ENCODE data around the gene GPR162.
A peak's percentile ranks its signal among the peaks of the same experiment; 100 is the strongest.

The GPR162 gene

DNA sequence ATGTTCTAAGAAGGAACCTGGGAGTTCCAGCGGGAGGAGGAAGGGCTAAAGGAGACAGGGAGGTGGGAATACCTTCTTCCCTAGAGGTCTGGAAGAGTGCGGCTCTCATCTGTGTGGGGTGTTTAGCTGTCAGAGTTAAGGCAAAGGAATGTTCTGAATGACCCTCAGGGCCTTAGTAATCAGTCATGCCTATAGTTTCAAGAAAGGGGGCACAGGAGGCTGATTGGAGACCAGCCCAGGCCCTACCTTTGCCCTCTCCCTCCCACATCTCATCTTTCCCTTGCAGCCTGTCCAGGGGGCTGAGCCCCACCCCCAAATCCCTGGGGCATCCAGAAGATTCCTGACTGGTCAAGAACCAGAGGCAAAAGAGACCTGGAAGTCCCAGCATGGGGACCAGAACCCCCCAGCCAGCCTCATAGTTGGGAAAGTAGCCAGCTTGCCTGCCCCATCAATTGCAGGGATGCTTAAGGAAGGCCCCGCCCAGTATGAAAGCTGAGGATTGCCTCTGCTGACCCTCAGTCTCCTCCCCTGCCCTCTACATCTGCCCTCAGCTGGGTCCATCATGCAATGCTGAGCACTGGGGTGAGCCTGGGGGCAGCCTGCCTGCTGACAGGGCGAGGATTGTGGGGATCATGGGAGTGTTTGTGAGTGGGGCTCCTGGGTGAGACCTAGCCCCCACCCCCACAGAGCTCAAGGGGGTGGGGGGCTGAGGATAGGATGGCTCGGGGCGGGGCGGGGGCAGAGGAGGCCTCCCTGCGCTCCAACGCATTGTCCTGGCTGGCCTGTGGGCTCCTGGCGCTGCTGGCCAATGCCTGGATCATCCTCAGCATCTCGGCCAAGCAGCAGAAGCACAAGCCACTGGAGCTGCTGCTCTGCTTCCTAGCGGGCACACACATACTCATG, 1.8 kb downstream of the GPR162 start:
- DNase-seq: no peak

- no peak for DNase-seq
Observed at GRCh38 chr12:6824085-6824775, 2.6 kb downstream of the GPR162 start.

- no peak for DNase-seq
Observed at GRCh38 chr12:6824901-6825381, 3.3 kb downstream of the GPR162 start.

GRCh38 chr12:6825398-6826124, 3.9 kb downstream of the GPR162 start:
- peak; percentile 52 for DNase-seq

DNA sequence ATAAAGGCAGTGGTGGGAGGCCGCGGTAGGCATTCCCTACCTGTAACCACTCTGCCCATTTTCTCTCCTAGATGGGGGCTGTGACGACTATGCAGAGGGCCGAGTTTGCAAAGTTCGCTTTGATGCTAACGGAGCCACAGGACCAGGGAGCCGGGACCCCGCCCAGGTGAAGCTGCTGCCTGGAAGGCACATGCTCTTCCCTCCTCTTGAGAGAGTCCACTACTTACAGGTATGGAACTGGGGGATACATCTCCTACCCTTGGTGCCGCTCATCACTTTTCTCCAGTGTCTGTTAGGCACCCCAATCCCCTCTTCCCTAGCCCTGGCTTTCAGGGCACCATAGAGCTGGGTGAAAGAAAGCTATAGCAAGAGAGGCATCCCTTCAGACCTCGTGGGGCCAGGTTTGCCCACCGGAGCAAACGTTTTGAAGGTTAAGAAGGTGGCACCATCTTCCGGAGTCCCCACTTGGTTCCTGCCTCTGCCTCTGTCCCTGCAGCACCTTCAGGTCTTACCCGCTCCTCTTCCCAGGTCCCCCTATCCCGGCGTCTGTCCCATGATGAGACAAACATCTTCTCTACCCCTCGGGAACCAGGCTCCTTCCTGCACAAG, 4.6 kb downstream of the GPR162 start:
- DNase-seq: no peak

DNA sequence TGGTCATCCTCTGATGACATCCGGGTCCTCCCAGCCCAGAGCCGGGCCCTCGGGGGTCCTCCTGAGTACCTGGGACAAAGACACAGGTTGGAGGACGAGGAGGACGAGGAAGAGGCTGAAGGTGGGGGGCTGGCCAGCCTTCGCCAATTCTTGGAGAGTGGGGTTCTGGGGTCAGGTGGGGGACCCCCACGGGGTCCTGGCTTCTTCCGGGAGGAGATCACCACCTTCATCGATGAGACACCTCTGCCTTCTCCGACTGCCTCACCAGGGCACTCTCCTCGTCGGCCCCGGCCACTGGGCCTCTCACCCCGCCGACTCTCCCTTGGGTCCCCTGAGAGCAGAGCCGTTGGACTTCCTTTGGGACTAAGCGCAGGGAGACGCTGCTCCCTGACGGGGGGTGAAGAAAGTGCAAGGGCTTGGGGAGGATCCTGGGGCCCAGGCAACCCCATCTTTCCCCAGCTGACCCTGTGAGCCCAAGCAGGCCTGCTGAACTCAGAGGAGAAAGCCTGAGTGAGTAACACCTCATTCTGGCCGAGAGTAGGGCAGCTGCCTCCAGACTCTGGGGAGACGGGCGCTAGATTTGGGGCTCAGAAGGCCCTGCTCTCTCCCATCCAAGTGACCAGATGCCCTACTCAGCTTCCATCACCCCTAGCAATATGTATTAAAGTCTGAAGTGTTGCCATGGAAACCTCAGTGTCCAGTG, 5.3 kb downstream of the GPR162 start:
- DNase-seq: no peak

DNA sequence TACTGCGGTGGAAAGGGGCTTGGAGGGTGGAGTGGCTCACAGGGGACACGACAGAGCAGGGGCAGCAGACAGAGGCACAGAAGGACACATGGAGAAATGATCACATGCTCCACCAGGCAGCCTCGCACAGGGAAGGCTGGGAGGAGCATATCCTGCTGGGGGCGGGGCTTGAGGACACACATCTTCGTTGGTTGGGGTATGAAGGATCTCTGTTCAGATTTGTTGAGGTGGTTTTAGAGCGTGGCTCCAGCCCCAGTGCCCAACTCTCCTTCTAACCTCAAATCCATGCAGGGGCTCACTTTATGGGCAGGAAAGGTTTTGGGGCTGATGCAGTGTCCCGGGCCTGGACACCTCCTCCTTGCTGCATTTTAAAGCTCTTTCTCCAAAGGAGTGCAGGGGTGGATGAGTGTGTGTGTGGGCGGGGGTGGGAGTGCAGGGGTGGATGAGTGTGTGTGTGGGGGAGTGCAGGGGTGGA, 5.9 kb downstream of the GPR162 start:
- peak; percentile 71 for DNase-seq

DNA sequence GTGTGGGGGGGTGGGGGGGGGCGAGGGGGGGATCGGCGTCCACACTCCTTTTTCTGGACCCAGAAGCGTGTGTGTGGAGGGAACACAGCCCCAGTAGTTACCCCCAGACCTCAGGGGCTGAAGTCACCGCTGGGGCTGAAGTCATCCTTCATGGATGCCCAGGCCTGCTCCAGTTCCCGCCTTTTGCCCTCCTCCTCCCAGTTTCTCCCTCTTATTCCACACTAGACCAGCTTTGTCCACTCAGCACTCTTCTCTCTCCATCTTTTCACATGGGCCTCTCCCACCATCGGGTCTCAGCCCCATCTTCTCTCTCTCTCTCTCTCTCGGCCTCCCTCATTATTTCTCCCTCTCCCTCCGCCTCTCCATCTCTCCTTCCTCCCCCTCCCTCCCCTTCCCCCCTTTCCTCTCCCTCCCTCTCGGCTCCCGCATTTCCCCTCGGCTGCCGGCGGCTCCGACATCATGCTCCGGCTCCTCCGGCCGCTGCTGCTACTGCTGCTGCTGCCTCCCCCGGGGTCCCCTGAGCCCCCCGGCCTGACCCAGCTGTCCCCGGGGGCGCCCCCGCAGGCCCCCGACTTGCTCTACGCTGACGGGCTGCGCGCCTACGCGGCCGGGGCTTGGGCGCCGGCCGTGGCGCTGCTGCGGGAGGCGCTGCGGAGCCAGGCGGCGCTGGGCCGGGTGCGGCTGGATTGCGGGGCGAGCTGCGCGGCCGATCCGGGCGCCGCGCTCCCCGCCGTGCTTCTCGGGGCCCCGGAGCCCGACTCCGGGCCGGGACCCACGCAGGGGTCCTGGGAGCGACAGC, 6.6 kb downstream of the GPR162 start, which contains the start of gene P3H3:
P3H3 (plus strand) TSS at position 426 of the 799 bp plus-strand sequence; CDS start at position 460, 34 bp downstream.
- no peak for DNase-seq

GRCh38 chr12:6828781-6829535, 7.3 kb downstream of the GPR162 start:
- peak; percentile 55 for DNase-seq

- peak; percentile 55 for DNase-seq
Observed at GRCh38 chr12:6829536-6830220, 8.1 kb downstream of the GPR162 start.

DNA sequence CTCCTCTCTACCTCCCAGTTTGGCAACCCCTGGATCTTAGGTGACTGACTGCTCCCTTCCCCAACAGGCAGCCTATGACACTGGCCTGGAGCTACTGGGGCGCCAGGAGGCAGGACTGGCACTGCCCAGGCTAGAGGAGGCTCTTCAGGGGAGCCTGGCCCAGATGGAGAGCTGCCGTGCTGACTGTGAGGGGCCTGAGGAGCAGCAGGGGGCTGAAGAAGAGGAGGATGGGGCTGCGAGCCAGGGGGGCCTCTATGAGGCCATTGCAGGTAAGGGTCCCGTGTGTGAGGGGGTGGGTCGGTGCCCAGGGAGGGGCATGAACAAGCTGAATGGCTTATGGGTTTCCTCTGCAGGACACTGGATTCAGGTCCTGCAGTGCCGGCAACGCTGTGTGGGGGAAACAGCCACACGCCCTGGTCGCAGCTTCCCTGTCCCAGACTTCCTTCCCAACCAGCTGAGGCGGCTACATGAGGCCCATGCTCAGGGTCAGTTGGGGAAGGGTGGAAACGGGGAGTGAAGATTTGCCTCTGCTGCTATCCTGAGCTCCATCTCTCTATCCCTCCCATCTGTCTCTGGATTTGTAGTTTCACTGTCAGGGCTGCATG, 8.8 kb downstream of the GPR162 start:
- DNase-seq: no peak

GRCh38 chr12:6830999-6831398, 9.4 kb downstream of the GPR162 start:
- no peak for DNase-seq

- no peak for DNase-seq
Observed at GRCh38 chr12:6831450-6831995, 9.9 kb downstream of the GPR162 start.

GRCh38 chr12:6832125-6832524, 10.5 kb downstream of the GPR162 start:
- DNase-seq: no peak

DNA sequence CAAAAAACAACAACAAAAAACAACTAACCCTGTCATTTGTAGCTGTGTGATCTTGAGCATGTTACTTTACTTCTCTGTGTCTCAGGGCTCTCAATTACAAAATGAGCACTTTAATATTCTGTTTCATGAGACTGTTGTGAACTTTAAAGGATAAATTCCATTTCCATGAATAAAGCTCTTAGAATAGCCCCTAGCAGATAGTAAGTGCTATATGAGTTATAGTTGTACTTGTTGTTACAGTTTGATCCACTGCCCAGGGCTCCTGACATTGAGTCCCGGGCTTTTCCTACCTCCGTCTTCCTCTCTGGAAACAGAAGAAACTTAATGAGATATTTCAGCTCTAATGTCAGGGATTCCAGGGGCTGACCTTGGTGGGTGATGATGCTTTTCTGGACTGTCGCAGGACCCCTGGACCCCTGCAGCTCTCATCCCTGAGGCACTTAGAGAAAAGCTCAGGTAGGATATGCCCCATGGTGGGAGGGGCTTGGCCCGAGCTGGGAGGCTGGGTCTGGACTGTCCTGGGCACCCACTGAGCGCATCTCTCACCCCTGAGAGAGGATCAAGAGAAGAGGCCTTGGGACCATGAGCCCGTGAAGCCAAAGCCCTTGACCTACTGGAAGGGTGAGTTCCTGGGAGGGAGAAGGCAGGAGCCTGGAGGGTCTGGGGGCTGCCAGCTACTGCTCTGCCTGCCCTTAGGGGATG, 11.7 kb downstream of the GPR162 start:
- no peak for DNase-seq

DNA sequence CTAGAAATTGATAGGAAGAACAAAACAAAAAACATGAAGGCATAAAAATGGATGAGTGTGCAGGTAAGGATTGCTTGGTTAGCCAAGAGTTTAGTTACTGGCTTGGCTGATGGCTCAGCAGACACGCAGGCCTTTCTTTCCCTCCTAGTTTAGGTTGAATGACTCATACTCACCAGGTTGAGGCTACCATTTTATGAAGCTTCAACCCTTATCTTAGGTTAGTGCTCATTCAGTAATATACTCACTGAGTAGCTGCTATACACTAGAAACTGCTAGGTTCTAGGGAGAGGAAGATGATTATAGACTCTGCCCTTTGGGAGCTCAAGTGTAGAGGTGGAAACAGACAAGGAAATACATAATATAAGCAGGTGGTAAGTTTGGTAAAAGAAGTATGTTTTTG, 12.6 kb downstream of the GPR162 start:
- DNase-seq: no peak

- DNase-seq: no peak
Observed at GRCh38 chr12:6834873-6835272, 13.3 kb downstream of the GPR162 start.

GRCh38 chr12:6836851-6837250, 15.2 kb downstream of the GPR162 start:
- DNase-seq: no peak
